Measurements from ENCODE around the gene ZNF423. TPM values are rescaled to one million over a fixed set of nuclear protein-coding genes. Genes with fewer than 3 reads are reported as not detected.
A peak's percentile ranks its signal among the peaks of the same experiment; 100 is the strongest.

ZNF423 gene
- total RNA-seq, 6 experiments from 2014 or later, result 0.43 to 1.2 (median 0.89) TPM

DNA sequence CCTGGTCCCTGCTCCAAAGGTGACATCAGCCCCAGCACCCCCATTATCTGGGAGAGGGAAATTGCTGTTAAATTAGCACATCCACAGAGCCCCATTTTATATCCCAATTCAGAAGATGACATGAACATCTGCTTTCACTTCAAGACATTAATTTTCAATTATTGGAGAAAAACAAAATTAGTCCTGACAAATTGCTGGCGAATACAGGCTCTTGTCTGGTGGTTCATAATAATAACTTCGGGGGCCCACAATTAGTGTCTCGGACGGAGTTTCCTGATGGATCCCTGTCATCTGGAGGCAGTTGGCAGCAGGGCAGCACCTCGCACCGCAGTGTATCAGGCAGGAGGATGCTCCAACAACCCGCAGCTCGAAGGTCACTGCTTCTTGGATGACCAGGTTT lies 7.4 kb downstream of the ZNF423 start:
- no peak for ATAC-seq
- TF ChIP-seq, protein P1, sequence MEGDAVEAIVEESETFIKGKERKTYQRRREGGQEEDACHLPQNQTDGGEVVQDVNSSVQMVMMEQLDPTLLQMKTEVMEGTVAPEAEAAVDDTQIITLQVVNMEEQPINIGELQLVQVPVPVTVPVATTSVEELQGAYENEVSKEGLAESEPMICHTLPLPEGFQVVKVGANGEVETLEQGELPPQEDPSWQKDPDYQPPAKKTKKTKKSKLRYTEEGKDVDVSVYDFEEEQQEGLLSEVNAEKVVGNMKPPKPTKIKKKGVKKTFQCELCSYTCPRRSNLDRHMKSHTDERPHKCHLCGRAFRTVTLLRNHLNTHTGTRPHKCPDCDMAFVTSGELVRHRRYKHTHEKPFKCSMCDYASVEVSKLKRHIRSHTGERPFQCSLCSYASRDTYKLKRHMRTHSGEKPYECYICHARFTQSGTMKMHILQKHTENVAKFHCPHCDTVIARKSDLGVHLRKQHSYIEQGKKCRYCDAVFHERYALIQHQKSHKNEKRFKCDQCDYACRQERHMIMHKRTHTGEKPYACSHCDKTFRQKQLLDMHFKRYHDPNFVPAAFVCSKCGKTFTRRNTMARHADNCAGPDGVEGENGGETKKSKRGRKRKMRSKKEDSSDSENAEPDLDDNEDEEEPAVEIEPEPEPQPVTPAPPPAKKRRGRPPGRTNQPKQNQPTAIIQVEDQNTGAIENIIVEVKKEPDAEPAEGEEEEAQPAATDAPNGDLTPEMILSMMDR (IDR thresholded peaks at IDR 0.05), result no peak
- TF ChIP-seq POLR2A (IDR thresholded peaks at IDR 0.05), result no peak

DNA sequence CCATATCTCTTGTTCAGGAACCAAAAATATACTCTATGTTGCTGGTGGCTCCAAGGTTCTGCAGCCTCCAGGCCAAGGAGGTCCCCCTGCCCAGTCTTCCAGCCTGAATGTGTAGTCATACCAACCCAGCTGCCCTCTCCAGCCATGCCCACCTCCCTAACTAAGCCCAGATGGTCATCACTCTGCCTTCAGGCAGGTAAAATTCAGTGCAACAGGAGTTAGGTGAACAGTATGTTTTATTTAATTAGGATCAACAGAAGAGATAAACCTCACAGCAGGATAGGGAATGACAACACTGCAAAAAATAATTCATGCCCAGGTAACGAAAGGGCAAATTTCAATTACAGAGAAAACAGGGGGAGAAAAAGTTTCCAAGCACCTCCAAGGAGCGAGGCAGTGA lies 9.1 kb downstream of the ZNF423 start:
- ATAC-seq, result no peak
- H3K27me3 ChIP-seq, result no peaks in the 10 kb centered on the region
- H3K27ac ChIP-seq, result no peak overlapping the region
- no peaks in the 10 kb centered on the region for H3K9me3 ChIP-seq
- no peak for DNase-seq
- no peaks in the 10 kb centered on the region for H3K36me3 ChIP-seq
- no peak overlapping the region for H3K4me3 ChIP-seq
- TF ChIP-seq, protein P1 (IDR thresholded peaks at IDR 0.05), result no peak
- TF ChIP-seq POLR2A (IDR thresholded peaks at IDR 0.05), result no peak
- WGBS (ENCODE audit: insufficient coverage, low coverage, low lambda C conversion rate, missing lambda C conversion rate), result 71% methylated on average over 2 of the region's 2 CpGs
- intact Hi-C loops (cut with DNase I), result no loop called here
- H3K4me1 ChIP-seq, result no peaks in the 10 kb centered on the region

More for the DNA sequence above, 7.4 kb downstream of the ZNF423 start:
- no peak for DNase-seq
- H3K9me3 ChIP-seq, result no peaks in the 10 kb centered on the region
- no peak overlapping the region for H3K27ac ChIP-seq
- H3K27me3 ChIP-seq, result no peaks in the 10 kb centered on the region
- no peak overlapping the region for H3K4me3 ChIP-seq
- no peaks in the 10 kb centered on the region for H3K4me1 ChIP-seq
- no peaks in the 10 kb centered on the region for H3K36me3 ChIP-seq
- 69% methylated on average over 3 of the region's 8 CpGs for WGBS (ENCODE audit: insufficient coverage, low coverage, low lambda C conversion rate, missing lambda C conversion rate)
- intact Hi-C loops (cut with DNase I), result no loop called here

DNA sequence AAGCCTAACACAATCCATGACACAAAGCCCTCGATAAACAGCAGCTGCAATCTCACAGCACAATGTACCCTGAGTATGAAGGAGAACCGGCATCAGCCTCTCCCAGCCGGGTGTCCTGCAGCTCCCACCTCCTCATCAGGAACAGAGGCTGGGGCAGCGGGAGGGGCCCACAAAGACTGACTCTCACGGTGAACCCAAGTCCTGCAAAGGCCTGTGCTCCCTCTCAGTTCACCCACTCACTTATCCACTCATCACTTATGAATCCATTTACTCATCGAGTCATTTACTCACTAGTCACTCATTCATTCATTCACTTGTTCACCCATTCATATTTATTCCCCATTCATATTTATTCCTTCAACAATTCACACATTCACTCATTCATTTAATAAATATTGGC lies 11.6 kb downstream of the ZNF423 start:
- intact Hi-C loops (cut with DNase I), result no loop called here
- H3K9me3 ChIP-seq, result no peaks in the 10 kb centered on the region
- WGBS (ENCODE audit: insufficient coverage, low coverage, low lambda C conversion rate, missing lambda C conversion rate), result 74% methylated on average over 3 of the region's 6 CpGs
- H3K27me3 ChIP-seq, result no peaks in the 10 kb centered on the region
- no peak for DNase-seq
- H3K27ac ChIP-seq, result no peak overlapping the region
- no peaks in the 10 kb centered on the region for H3K36me3 ChIP-seq
- no peak overlapping the region for H3K4me3 ChIP-seq
- H3K4me1 ChIP-seq, result no peaks in the 10 kb centered on the region
- no peak for TF ChIP-seq POLR2A (IDR thresholded peaks at IDR 0.05)
- TF ChIP-seq, protein P1 (IDR thresholded peaks at IDR 0.05), result no peak
- ATAC-seq, result no peak

DNA sequence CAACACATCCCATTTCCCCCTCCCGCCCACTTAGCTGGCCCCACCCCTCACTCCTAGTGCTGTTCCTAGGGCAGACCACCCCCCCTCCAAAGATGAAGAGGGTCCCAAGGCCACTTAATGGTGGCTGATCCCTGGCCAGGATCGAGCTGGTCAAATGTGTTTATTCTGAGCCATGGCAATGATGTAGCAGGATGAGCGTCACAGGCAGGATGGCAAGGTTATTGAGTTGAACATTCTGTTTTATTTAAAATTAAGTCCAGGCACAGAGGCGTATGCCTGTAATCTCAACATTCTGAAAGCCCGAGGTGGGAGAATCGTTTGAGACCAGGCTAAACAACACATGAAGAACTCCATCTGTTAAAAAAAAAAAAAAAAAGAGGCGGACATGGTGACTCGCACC lies 12.2 kb downstream of the ZNF423 start:
- H3K27me3 ChIP-seq, result no peaks in the 10 kb centered on the region
- no peak overlapping the region for H3K4me3 ChIP-seq
- no peaks in the 10 kb centered on the region for H3K36me3 ChIP-seq
- 67% methylated on average over 6 of the region's 8 CpGs for WGBS (ENCODE audit: insufficient coverage, low coverage, low lambda C conversion rate, missing lambda C conversion rate)
- H3K27ac ChIP-seq, result no peak overlapping the region
- ATAC-seq (no peak), DNase-seq (no peak)
- intact Hi-C loops (cut with DNase I), result no loop called here
- TF ChIP-seq POLR2A (IDR thresholded peaks at IDR 0.05), result no peak
- TF ChIP-seq, protein P1 (IDR thresholded peaks at IDR 0.05), result no peak
- H3K9me3 ChIP-seq, result no peaks in the 10 kb centered on the region
- H3K4me1 ChIP-seq, result no peaks in the 10 kb centered on the region

DNA sequence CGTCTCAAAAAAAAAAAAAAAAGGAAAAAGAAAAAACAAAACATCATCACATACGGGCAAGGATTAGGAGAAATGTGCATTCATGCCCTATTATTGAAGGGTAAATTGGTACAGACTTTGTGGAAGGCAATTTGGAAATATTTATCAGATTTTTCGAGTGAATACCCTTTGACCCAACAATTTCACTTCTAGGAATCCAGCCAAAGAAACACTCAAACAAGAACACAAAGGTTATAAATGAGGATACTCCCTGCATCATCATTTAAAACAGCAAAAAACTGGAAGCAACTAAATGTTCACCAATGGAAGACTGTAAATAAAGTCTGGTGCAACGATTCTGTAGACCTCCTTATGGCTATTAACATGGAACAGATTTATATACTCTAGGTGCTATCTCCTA lies 12.9 kb downstream of the ZNF423 start:
- ATAC-seq (peak; percentile 46 to 68 (median 63)), DNase-seq (no peak)
- H3K4me3 ChIP-seq, result no peak overlapping the region
- H3K27ac ChIP-seq, result no peak overlapping the region
- H3K36me3 ChIP-seq, result no peaks in the 10 kb centered on the region
- H3K27me3 ChIP-seq, result no peaks in the 10 kb centered on the region
- intact Hi-C loops (cut with DNase I), result no loop called here
- TF ChIP-seq, protein P1 (IDR thresholded peaks at IDR 0.05), result no peak
- no peak for TF ChIP-seq POLR2A (IDR thresholded peaks at IDR 0.05)
- WGBS (ENCODE audit: insufficient coverage, low coverage, low lambda C conversion rate, missing lambda C conversion rate), result 32% methylated on average over 4 of the region's 4 CpGs
- H3K9me3 ChIP-seq, result no peaks in the 10 kb centered on the region
- no peaks in the 10 kb centered on the region for H3K4me1 ChIP-seq

Measured in right lobe of liver (tissue), 6 donors.